Measurements from ENCODE around the gene TCF21.

The TCF21 gene

DNA sequence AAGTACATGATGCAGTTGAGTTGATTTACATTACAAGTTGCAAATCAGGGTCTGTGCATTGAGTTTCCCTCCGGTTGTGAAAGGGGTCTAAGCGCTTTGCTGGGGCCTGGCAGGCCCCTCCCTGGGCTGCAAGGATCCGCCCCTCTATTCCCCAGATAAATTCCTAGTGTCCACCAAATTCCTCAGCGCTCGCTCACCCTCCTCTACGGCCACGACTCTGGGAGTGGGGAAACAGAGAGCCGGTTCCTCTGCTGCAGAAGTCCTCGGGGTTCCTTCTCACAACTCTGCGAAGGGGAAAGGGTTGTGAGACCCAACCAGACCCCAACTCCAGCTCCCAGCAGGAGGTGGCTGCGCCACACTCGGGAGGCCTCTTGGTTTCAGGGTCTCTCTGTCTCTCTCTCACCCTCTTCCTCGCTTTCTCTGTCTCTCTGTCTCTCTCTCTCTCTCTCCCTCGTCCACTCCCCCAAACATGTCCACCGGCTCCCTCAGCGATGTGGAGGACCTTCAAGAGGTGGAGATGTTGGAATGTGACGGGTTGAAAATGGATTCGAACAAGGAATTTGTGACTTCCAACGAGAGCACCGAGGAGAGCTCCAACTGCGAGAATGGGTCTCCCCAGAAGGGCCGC lies at the start of gene TCF21:
TCF21 (plus strand) TSS at position 185 of the 628 bp plus-strand sequence; CDS start at position 470, 285 bp downstream.
- no peaks in the 10 kb centered on the region for H3K4me1 ChIP-seq
- no peak within 1 kb of the TSS for H3K9ac ChIP-seq
- no peak within 1 kb of the TSS for H2AFZ ChIP-seq
- H3K36me3 ChIP-seq (ENCODE audit: control insufficient read depth, insufficient read depth, low read length), result no peaks in the 10 kb centered on the region
- no peak within 1 kb of the TSS for H3K4me2 ChIP-seq (ENCODE audit: low read length)
- H3K27me3 ChIP-seq (ENCODE audit: control insufficient read depth, insufficient read depth, low read length), result peaks cover 11% of the 10 kb centered on the region
- H3K27ac ChIP-seq, result no peak within 1 kb of the TSS
- no peaks in the 10 kb centered on the region for H3K79me2 ChIP-seq
- no peak within 1 kb of the TSS for H3K4me3 ChIP-seq (ENCODE audit: low read depth, low read length)
- H3K9me3 ChIP-seq (ENCODE audit: control insufficient read depth, low read length), result no peaks in the 10 kb centered on the region
- TF ChIP-seq CTCF (IDR thresholded peaks at IDR 0.05), result no peak

- no peak overlapping the region for H3K27ac ChIP-seq
- H3K4me2 ChIP-seq (ENCODE audit: low read length), result no peak overlapping the region
- H2AFZ ChIP-seq, result no peak overlapping the region
- H3K9me3 ChIP-seq (ENCODE audit: control insufficient read depth, low read length), result no peaks in the 10 kb centered on the region
- H3K36me3 ChIP-seq (ENCODE audit: control insufficient read depth, insufficient read depth, low read length), result no peaks in the 10 kb centered on the region
- H3K9ac ChIP-seq, result no peak overlapping the region
- no peaks in the 10 kb centered on the region for H3K27me3 ChIP-seq (ENCODE audit: control insufficient read depth, insufficient read depth, low read length)
- H3K4me3 ChIP-seq (ENCODE audit: low read depth, low read length), result no peak overlapping the region
- no peaks in the 10 kb centered on the region for H3K4me1 ChIP-seq
- H3K79me2 ChIP-seq, result no peaks in the 10 kb centered on the region
- TF ChIP-seq CTCF (IDR thresholded peaks at IDR 0.05), result no peak
Measured at GRCh38 chr6:133841176-133841575, 47.7 kb upstream of the TCF21 start.

DNA sequence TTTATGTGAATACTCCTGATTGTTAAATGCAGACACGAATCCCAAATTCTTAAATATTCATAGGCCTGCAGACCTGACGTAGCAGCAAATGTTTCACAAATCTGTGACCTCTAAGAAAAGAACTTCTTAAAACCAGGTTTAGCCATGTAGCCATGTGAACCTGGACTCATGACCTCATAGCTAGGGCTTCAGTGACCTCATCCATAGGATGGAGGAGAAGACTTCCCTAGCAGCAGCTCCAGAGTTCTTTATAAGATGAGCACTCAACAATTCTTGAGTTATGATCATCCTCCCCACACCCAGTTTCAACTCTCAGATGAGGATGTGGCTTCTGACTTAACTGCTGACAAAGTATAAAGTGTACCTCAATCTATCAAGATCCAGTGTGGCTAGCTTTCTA lies 45.8 kb upstream of the TCF21 start:
- Histone ChIP-seq H3K9ac (no peak overlapping the region), H2AFZ (no peak overlapping the region), H3K79me2 (no peaks in the 10 kb centered on the region), H3K27ac (no peak overlapping the region), H3K4me1 (no peaks in the 10 kb centered on the region), H3K27me3 (ENCODE audit: control insufficient read depth, insufficient read depth, low read length) (no peaks in the 10 kb centered on the region), H3K36me3 (ENCODE audit: control insufficient read depth, insufficient read depth, low read length) (no peaks in the 10 kb centered on the region), H3K4me3 (ENCODE audit: low read depth, low read length) (no peak overlapping the region), H3K9me3 (ENCODE audit: control insufficient read depth, low read length) (no peaks in the 10 kb centered on the region), H3K4me2 (ENCODE audit: low read length) (no peak overlapping the region)
- TF ChIP-seq CTCF (IDR thresholded peaks at IDR 0.05), result no peak

- H3K4me3 ChIP-seq (ENCODE audit: low read depth, low read length), result no peak overlapping the region
- H2AFZ ChIP-seq, result no peak overlapping the region
- TF ChIP-seq CTCF (IDR thresholded peaks at IDR 0.05), result no peak
- no peak overlapping the region for H3K9ac ChIP-seq
- H3K9me3 ChIP-seq (ENCODE audit: control insufficient read depth, low read length), result no peaks in the 10 kb centered on the region
- H3K79me2 ChIP-seq, result no peaks in the 10 kb centered on the region
- no peaks in the 10 kb centered on the region for H3K36me3 ChIP-seq (ENCODE audit: control insufficient read depth, insufficient read depth, low read length)
- no peaks in the 10 kb centered on the region for H3K27me3 ChIP-seq (ENCODE audit: control insufficient read depth, insufficient read depth, low read length)
- no peak overlapping the region for H3K27ac ChIP-seq
- no peak overlapping the region for H3K4me2 ChIP-seq (ENCODE audit: low read length)
- H3K4me1 ChIP-seq, result no peaks in the 10 kb centered on the region
Measured at GRCh38 chr6:133844709-133845108, 44.2 kb upstream of the TCF21 start.

GRCh38 chr6:133854041-133854363 lies 34.9 kb upstream of the TCF21 start:
- no peak for TF ChIP-seq CTCF (IDR thresholded peaks at IDR 0.05)
- no peak overlapping the region for H3K27ac ChIP-seq
- no peak overlapping the region for H3K4me3 ChIP-seq (ENCODE audit: low read depth, low read length)
- no peaks in the 10 kb centered on the region for H3K9me3 ChIP-seq (ENCODE audit: control insufficient read depth, low read length)
- H3K27me3 ChIP-seq (ENCODE audit: control insufficient read depth, insufficient read depth, low read length), result peaks cover 18% of the 10 kb centered on the region
- no peak overlapping the region for H3K9ac ChIP-seq
- no peaks in the 10 kb centered on the region for H3K4me1 ChIP-seq
- H3K36me3 ChIP-seq (ENCODE audit: control insufficient read depth, insufficient read depth, low read length), result no peaks in the 10 kb centered on the region
- H3K4me2 ChIP-seq (ENCODE audit: low read length), result no peak overlapping the region
- no peaks in the 10 kb centered on the region for H3K79me2 ChIP-seq
- H2AFZ ChIP-seq, result no peak overlapping the region
